H1 (cell line): ENCODE measurements around the gene OR51I1. TPM values are rescaled to one million over a fixed set of nuclear protein-coding genes. Genes with fewer than 3 reads are reported as not detected.

Experiments
- CTCF ChIA-PET: fragments of 300-600 bp; sonication (Branson Sonifier 250); formaldehyde crosslinking; loops from one replicate; lab custom pipeline; 2021; ENCODE audit not compliant: partially characterized antibody; lab: Charles Lee
- POLR2A ChIA-PET: fragments of 300-600 bp; sonication (Branson Sonifier 250); formaldehyde crosslinking; loops from one replicate; lab custom pipeline; 2021; ENCODE audit warnings: inconsistent platforms; ENCODE audit not compliant: partially characterized antibody; lab: Charles Lee
- DNase-seq, 2 experiments: peaks; one replicate each; pipeline versions ENCODE4 v3.0.0 to v3.0.0-alpha.2; 2010 to 2022; ENCODE audit warnings: low spot score in 2 of 2, low read depth in 1 of 2, mixed read lengths in 1 of 2
- FAIRE-seq: peaks from 2 replicates; lab custom pipeline; 2011; peaks lifted over from hg19 to GRCh38; lab: Jason Lieb, UNC
- H2AFZ ChIP-seq: 2 replicates; pipeline ENCODE4 v1.8.1; 2012; ENCODE audit warnings: low read length, inconsistent platforms
- H2AK5ac ChIP-seq: 2 replicates; pipeline ENCODE4 v1.6.1; 2013; ENCODE audit warnings: low read depth, low read length
- H2BK120ac ChIP-seq: replicated peaks from 2 replicates; pipeline ENCODE3; 2013; ENCODE audit warnings: low read depth, low read length, inconsistent platforms
- H2BK12ac ChIP-seq: 2 replicates; pipeline ENCODE4 v1.6.1; 2013; ENCODE audit warnings: low read depth, low read length
- H2BK15ac ChIP-seq: 2 replicates; pipeline ENCODE4 v1.6.1; 2013; ENCODE audit warnings: low read length
- H2BK20ac ChIP-seq: 2 replicates; pipeline ENCODE4 v1.6.1; 2013; ENCODE audit warnings: low read length
- H2BK5ac ChIP-seq: 2 replicates; pipeline ENCODE4 v1.6.1; 2013; ENCODE audit warnings: low read depth, low read length
- H3K14ac ChIP-seq: 2 replicates; pipeline ENCODE4 v1.6.1; 2013; ENCODE audit warnings: inconsistent platforms; ENCODE audit not compliant: insufficient read length
- H3K18ac ChIP-seq: 2 replicates; pipeline ENCODE4 v1.6.1; 2013; ENCODE audit warnings: low read length; ENCODE audit errors: extremely low read depth
- H3K23ac ChIP-seq: 2 replicates; pipeline ENCODE4 v1.6.1; 2013; ENCODE audit warnings: inconsistent platforms; ENCODE audit not compliant: insufficient read length
- H3K23me2 ChIP-seq: 2 replicates; pipeline ENCODE4 v1.6.1; 2013; ENCODE audit warnings: low read depth, low read length
- H3K27ac ChIP-seq: 2 replicates; pipeline ENCODE4 v1.6.1; 2011; ENCODE audit warnings: low read depth, low read length, inconsistent platforms
- H3K27me3 ChIP-seq, 4 experiments: replicated peaks in 1 of 4; 1 replicate in 1 of 4; 2 replicates in 3 of 4; pipeline versions ENCODE4 v1.6.1 to v1.8.1; 2011 to 2013; ENCODE audit warnings: low read length in 3 of 4, mild to moderate bottlenecking in 3 of 4, inconsistent platforms in 2 of 4, mixed read lengths in 2 of 4, moderate library complexity in 1 of 4; ENCODE audit not compliant: control insufficient read depth in 3 of 4, insufficient read depth in 3 of 4; ENCODE audit errors: extremely low read depth in 1 of 4
- H3K36me3 ChIP-seq, 4 experiments: 2 replicates each; pipeline versions ENCODE4 v1.6.1 to v1.8.1; 2011 to 2013; ENCODE audit warnings: mild to moderate bottlenecking in 4 of 4, low read length in 3 of 4, moderate library complexity in 2 of 4, control low read depth in 1 of 4, inconsistent platforms in 1 of 4; ENCODE audit not compliant: insufficient read depth in 4 of 4, control insufficient read depth in 2 of 4
- H3K4ac ChIP-seq: replicated peaks from 2 replicates; pipeline ENCODE3; 2013; ENCODE audit warnings: low read length, low read depth, mixed read lengths, inconsistent platforms; ENCODE audit not compliant: insufficient read length
- H3K4me1 ChIP-seq, 4 experiments: replicated peaks in 1 of 4; 1 replicate in 1 of 4; 2 replicates in 3 of 4; pipeline versions ENCODE4 v1.6.1 to v1.8.1; 2011 to 2013; ENCODE audit warnings: low read length in 3 of 4, inconsistent platforms in 2 of 4, mixed read lengths in 1 of 4; ENCODE audit not compliant: insufficient read depth in 4 of 4, control insufficient read depth in 3 of 4
- H3K4me2 ChIP-seq, 2 experiments: 2 replicates each; pipeline versions ENCODE4 v1.6.1 to v1.8.1; 2011 to 2013; ENCODE audit warnings: low read depth in 2 of 2, low read length in 2 of 2, control low read depth in 1 of 2, inconsistent platforms in 1 of 2, mild to moderate bottlenecking in 1 of 2; ENCODE audit not compliant: insufficient read depth in 1 of 2
- H3K4me3 ChIP-seq, 4 experiments: fragments of 200-600, 300-600 bp in 1 of 4; sonication (generic), shearing (Covaris generic), sonication (Bioruptor Twin) in 1 of 4; 2 replicates each; pipeline versions ENCODE4 v1.5.1 to v1.8.1; 2011 to 2016; ENCODE audit warnings: low read length in 4 of 4, low read depth in 3 of 4, control low read depth in 2 of 4, inconsistent platforms in 2 of 4, mild to moderate bottlenecking in 2 of 4, mixed read lengths in 1 of 4, moderate library complexity in 1 of 4; ENCODE audit not compliant: insufficient read depth in 2 of 4; ENCODE audit errors: extremely low read depth in 1 of 4
- H3K56ac ChIP-seq: replicated peaks from 2 replicates; pipeline ENCODE3; 2013; ENCODE audit warnings: low read depth, mild to moderate bottlenecking, mixed read lengths, low read length, inconsistent platforms; ENCODE audit not compliant: insufficient read length
- H3K79me1 ChIP-seq: 2 replicates; pipeline ENCODE4 v1.6.1; 2013; ENCODE audit warnings: low read depth, low read length, control low read depth
- H3K79me2 ChIP-seq, 2 experiments: 2 replicates each; pipeline versions ENCODE4 v1.6.1 to v1.8.1; 2012 to 2013; ENCODE audit warnings: low read length in 2 of 2, mild to moderate bottlenecking in 2 of 2, inconsistent platforms in 1 of 2; ENCODE audit not compliant: insufficient read depth in 2 of 2, control insufficient read depth in 1 of 2
- H3K9ac ChIP-seq, 4 experiments: replicated peaks in 1 of 4; 1 replicate in 1 of 4; 2 replicates in 3 of 4; pipeline versions ENCODE4 v1.6.1 to v1.8.1; 2011 to 2013; ENCODE audit warnings: low read depth in 3 of 4, low read length in 3 of 4, control low read depth in 2 of 4, mild to moderate bottlenecking in 2 of 4, moderate library complexity in 2 of 4, inconsistent platforms in 1 of 4; ENCODE audit errors: extremely low read depth in 1 of 4
- H3K9me3 ChIP-seq, 2 experiments: 2 replicates each; pipeline versions ENCODE4 v1.6.1 to v1.8.1; 2012 to 2013; ENCODE audit warnings: mild to moderate bottlenecking in 2 of 2, moderate library complexity in 2 of 2, control low read depth in 1 of 2, inconsistent platforms in 1 of 2, low read depth in 1 of 2, low read length in 1 of 2, mixed read lengths in 1 of 2; ENCODE audit not compliant: insufficient read depth in 2 of 2
- H4K20me1 ChIP-seq, 2 experiments: replicated peaks in 1 of 2; 2 replicates each; pipeline versions ENCODE3 to v1.8.1; 2011 to 2013; ENCODE audit warnings: inconsistent platforms in 2 of 2, low read length in 2 of 2, mild to moderate bottlenecking in 1 of 2; ENCODE audit not compliant: insufficient read depth in 2 of 2, control insufficient read depth in 1 of 2
- H4K5ac ChIP-seq: 2 replicates; pipeline ENCODE4 v1.6.1; 2013; ENCODE audit warnings: low read length, low read depth, mixed read lengths, inconsistent platforms; ENCODE audit not compliant: insufficient read length
- H4K8ac ChIP-seq: 2 replicates; pipeline ENCODE4 v1.8.0; 2013; ENCODE audit warnings: mild to moderate bottlenecking, moderate library complexity, low read length, inconsistent platforms; ENCODE audit not compliant: insufficient read depth; ENCODE audit errors: extremely low read depth
- H4K91ac ChIP-seq: replicated peaks from 2 replicates; pipeline ENCODE3; 2013; ENCODE audit warnings: low read length, mixed read lengths, inconsistent platforms; ENCODE audit not compliant: insufficient read length
- CBX5 ChIP-seq: fragments of 300-800, 300-1000 bp; sonication (generic); IDR thresholded peaks from 2 replicates; pipeline ENCODE4 v1.7.1; 2016; ENCODE audit warnings: antibody characterized with exemption, low read length, low read depth
- TAF7 ChIP-seq: optimal IDR thresholded peaks from 2 replicates; pipeline ENCODE3; 2011; ENCODE audit warnings: low read depth, mild to moderate bottlenecking, inconsistent platforms, low read length, moderate library complexity, borderline replicate concordance
- USF2 ChIP-seq: IDR thresholded peaks from 2 replicates; pipeline ENCODE4 v1.6.1; 2011; ENCODE audit warnings: low read length, improper control_type of control experiment
- WGBS, 2 experiments: shearing (Covaris generic) in 1 of 2; methylation state at CpG; one replicate each; pipeline versions ENCODE4 v1.1.6 to v1.1.7; 2013 to 2015; ENCODE audit warnings: low lambda C conversion rate in 2 of 2, mixed read lengths in 2 of 2, inconsistent platforms in 1 of 2, low coverage in 1 of 2, missing lambda C conversion rate in 1 of 2; ENCODE audit not compliant: insufficient replicate concordance in 2 of 2, insufficient coverage in 1 of 2, insufficient read length in 1 of 2; ENCODE audit errors: extremely low coverage in 1 of 2, missing lambda C conversion rate in 1 of 2; 5-methylcytosine and 5-hydroxymethylcytosine counted together
- polyA plus RNA-seq, 7 experiments: library from polyadenylated mRNA; depleted of rRNA in 3 of 7; stranded (reverse) in 5 of 7; unstranded in 2 of 7; fragments of >200 nt in 5 of 7; fragments of 200-250 nt in 2 of 7; gene quantifications; 1 replicate in 5 of 7; 2 replicates in 1 of 7; 4 replicates in 1 of 7; pipeline versions ENCODE4 v1.2.1 to v1.2.3, GENCODE V29; 2011 to 2013; ENCODE audit warnings: missing spikeins in 2 of 7, mixed read lengths in 2 of 7
- total RNA-seq: library from RNA; stranded (reverse); fragmentation: NEBNext Ultra II Directional; extraction: Animal tissue kit (Norgen Biotek cat#: 25700); gene quantifications from 2 replicates; pipeline ENCODE4 v1.2.1, GENCODE V29; 2021

The OR51I1 gene
- total and polyA plus RNA-seq, 2 of the 8 experiments (the other 6 are each of a cell fraction or from before 2014, with no cell fraction given): not detected

GRCh38 chr11:5423131-5423530 is 18.2 kb downstream of the OR51I1 start:
- H3K14ac ChIP-seq: no peak overlapping the region
- H4K20me1 ChIP-seq: no peaks in the 10 kb centered on the region
- H2BK15ac ChIP-seq: no peak overlapping the region
- no peaks in the 10 kb centered on the region for H3K9me3 ChIP-seq
- H3K18ac ChIP-seq: no peak overlapping the region
- DNase-seq (no peak), FAIRE-seq (no peak)
- no peak overlapping the region for H3K27ac ChIP-seq
- no peak overlapping the region for H2AK5ac ChIP-seq
- H3K27me3 ChIP-seq: no peaks in the 10 kb centered on the region
- no peak overlapping the region for H3K4ac ChIP-seq
- TF ChIP-seq USF2 (no peak), TAF7 (no peak), CBX5 (no peak)
- H3K79me1 ChIP-seq: no peaks in the 10 kb centered on the region
- CTCF ChIA-PET: interaction anchor here (1.5 kb wide), 1 partner anchor 10 kb away, joined by 3 read pairs; no protein-coding TSS in a partner anchor
- H4K8ac ChIP-seq: no peak overlapping the region
- H3K23ac ChIP-seq: no peak overlapping the region
- no peak overlapping the region for H3K56ac ChIP-seq
- no peaks in the 10 kb centered on the region for H3K79me2 ChIP-seq
- WGBS, 2 experiments: 91% methylated on average over 3 of the region's 3 CpGs; no CpG with 5 or more reads in 1 of the 2 experiments
- no peak overlapping the region for H2BK20ac ChIP-seq
- POLR2A ChIA-PET: interaction anchor here (0.6 kb wide), 1 partner anchor 49 kb away, joined by 4 read pairs; no protein-coding TSS in a partner anchor
- no peaks in the 10 kb centered on the region for H3K23me2 ChIP-seq
- no peak overlapping the region for H4K5ac ChIP-seq
- H3K9ac ChIP-seq: no peak overlapping the region
- no peaks in the 10 kb centered on the region for H3K4me1 ChIP-seq
- H2BK120ac ChIP-seq: no peak overlapping the region
- no peak overlapping the region for H2AFZ ChIP-seq
- H3K4me2 ChIP-seq: no peak overlapping the region
- H3K36me3 ChIP-seq: no peaks in the 10 kb centered on the region
- H2BK5ac ChIP-seq: no peak overlapping the region
- H4K91ac ChIP-seq: no peak overlapping the region
- no peak overlapping the region for H2BK12ac ChIP-seq
- no peak overlapping the region for H3K4me3 ChIP-seq
